ENCODE data around the gene MIOX.

DNA sequence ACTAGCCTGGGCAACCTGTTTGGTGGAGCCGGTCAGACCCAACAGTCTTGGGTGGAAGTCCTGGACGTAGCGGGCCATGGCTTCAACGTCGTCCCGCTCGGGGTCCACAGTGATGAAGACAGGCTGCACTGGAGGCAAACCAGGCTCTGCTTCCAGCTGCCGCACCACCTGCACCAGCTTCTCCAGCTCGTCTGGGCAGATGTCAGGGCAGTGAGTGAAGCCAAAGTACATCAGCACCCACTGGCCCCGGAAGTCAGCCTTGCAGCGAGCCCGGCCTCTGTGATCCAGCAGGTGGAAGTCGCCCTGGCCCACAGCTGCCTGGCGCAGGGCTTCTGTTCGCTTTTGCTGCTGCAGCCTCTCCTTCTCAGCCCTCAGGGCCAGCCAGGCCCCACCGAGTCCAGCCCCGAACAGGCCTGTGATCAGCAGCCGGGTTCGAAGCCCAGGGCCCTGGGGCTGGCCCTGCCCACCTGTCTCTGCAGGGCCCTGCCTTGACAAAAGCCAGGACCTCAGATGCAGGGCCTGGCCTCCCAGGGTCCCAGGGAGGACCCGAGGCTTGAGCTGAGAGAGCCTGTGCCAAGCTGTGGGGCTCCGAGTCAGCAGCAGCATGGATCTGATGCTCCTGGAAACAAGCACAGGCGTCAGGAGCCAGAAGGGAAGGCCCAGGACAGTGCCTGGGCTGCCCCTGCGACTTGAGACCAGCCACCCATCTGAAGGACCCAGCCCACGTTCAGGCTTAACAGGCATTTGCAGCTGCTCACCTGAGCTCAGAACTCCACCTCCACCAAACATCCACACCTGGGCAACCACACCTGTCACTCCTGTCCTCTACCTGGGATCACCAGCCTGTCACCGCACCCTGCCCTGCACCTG lies 37.4 kb downstream of the MIOX start:
- TF ChIP-seq POLR2A (IDR thresholded peaks at IDR 0.05) (no peak), CTCF (IDR thresholded peaks at IDR 0.05 in 8 of 11, conservative IDR thresholded peaks at IDR 0.05 in 3 of 11) (no peak)
